ENCODE results near the gene ZNF217. TPM values are rescaled to one million over a fixed set of nuclear protein-coding genes. Genes with fewer than 3 reads are reported as not detected.
A peak's percentile ranks its signal among the peaks of the same experiment; 100 is the strongest.
"Not testable (repeated sequence)": the region's sequence is repeated elsewhere in the genome, so short reads cannot be mapped to it uniquely, and the experiment has no call there.

Gene ZNF217
- total RNA-seq, 2 donors from 2014 or later: 17.4 to 27.7 TPM

DNA sequence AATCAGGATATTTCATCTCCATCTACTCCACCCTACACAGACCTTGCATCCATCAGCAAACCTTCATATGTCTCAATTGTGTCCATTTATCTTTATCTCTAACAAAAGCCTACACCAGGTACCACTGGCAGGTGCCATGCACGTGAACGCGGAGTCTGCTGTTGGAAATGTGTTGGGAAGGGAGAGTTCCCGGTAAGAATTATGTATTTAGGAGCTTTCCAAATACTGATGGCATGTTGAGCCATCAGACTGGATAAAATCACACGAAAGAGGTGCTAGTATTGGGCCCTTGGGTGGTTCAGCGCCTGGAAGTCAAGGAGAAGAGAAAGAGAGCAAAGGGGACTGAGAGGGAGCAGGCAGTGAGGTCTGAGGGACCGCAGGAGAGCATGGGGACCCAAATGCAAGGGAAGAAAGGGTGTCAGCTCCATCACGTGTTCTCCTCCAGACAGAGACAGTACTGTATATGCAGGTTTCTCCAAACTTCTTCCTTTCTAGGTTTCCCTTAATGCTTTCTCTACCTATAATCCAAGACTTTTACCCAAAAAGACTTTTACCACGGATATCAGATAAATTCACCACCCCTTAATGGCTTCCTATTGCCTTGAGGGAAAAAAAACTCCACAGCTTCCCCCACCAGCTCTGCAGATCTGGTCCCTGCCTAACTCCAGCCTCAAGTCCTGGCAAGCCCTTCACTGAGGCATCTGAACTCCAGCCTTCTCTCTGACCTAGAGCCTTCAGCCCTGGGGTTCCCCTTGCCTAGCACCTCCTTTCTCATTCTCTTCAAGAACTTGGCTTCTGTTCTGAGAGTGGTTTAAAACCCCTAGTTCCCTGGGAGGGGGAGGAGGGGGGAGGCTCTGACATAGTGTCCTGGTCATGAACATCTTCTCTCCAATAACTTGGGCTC, 4.8 kb upstream of the ZNF217 start:
- intact Hi-C loops (cut with DNase I): no loop called here
- Histone ChIP-seq H3K27ac (peak overlapping the region in 1 of 4 donors; percentile 2), H3K9me3 (no peaks in the 10 kb centered on the region), H3K4me1 (peaks cover 18% of the 10 kb centered on the region), H3K36me3 (replicated peaks in 1 of 2; ENCODE audit: insufficient read depth in 1 of 2, low read depth in 2 of 2) (no peaks in the 10 kb centered on the region), H3K27me3 (no peaks in the 10 kb centered on the region), H3K4me3 (no peak overlapping the region)
- ATAC-seq (no peak), DNase-seq (peak in 1 of 4 donors; percentile 11)
- TF ChIP-seq, protein P1, sequence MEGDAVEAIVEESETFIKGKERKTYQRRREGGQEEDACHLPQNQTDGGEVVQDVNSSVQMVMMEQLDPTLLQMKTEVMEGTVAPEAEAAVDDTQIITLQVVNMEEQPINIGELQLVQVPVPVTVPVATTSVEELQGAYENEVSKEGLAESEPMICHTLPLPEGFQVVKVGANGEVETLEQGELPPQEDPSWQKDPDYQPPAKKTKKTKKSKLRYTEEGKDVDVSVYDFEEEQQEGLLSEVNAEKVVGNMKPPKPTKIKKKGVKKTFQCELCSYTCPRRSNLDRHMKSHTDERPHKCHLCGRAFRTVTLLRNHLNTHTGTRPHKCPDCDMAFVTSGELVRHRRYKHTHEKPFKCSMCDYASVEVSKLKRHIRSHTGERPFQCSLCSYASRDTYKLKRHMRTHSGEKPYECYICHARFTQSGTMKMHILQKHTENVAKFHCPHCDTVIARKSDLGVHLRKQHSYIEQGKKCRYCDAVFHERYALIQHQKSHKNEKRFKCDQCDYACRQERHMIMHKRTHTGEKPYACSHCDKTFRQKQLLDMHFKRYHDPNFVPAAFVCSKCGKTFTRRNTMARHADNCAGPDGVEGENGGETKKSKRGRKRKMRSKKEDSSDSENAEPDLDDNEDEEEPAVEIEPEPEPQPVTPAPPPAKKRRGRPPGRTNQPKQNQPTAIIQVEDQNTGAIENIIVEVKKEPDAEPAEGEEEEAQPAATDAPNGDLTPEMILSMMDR (IDR thresholded peaks at IDR 0.05): no peak
- no peak for TF ChIP-seq POLR2A (IDR thresholded peaks at IDR 0.05)
- 79 to 80% methylated on average over 9 of the region's 9 CpGs for WGBS, 2 donors

DNA sequence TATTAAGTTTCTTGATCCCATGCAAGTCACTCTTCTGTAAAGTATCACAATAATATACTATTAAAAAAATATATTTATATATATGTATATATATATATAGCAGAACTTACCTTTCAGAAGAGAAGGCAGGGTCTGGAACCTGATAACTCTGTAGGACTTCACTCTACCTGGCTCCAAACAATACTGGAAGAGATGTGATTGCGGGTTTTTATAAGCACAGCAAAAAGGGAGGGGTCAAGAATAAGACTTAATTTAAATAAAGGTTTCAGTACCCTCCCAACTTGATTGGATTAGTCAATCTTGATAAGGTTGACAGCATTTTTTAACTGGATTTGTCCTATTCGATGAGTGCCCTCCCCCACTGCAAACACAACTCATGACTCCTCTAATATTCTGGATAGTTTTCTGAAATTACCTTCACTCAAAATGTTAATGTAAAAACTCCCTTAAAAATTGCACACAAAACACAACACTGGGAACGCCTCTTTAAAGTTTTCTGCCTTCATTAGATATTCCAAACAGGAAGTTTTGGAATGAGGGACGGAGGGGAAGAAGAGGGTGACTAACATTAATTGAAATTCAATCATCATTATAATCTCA, 4.0 kb upstream of the ZNF217 start:
- H3K27ac ChIP-seq: peak overlapping the region in 3 of 4 donors; percentile 97 to 100 (median 99)
- WGBS, 2 donors: 54 to 57% methylated on average over 4 of the region's 4 CpGs
- no peak for ATAC-seq
- no peak overlapping the region for H3K4me3 ChIP-seq
- no peaks in the 10 kb centered on the region for H3K36me3 ChIP-seq (replicated peaks in 1 of 2; ENCODE audit: insufficient read depth in 1 of 2, low read depth in 2 of 2)
- no peaks in the 10 kb centered on the region for H3K27me3 ChIP-seq
- TF ChIP-seq, protein P1 (IDR thresholded peaks at IDR 0.05): no peak
- peak in 2 of 3 donors; percentile 16 to 17 for TF ChIP-seq POLR2A (IDR thresholded peaks at IDR 0.05)
- peak in 1 of 4 donors; percentile 2 for DNase-seq
- no peaks in the 10 kb centered on the region for H3K9me3 ChIP-seq
- peaks cover 18% of the 10 kb centered on the region for H3K4me1 ChIP-seq
- intact Hi-C loops (cut with DNase I): no loop called here

DNA sequence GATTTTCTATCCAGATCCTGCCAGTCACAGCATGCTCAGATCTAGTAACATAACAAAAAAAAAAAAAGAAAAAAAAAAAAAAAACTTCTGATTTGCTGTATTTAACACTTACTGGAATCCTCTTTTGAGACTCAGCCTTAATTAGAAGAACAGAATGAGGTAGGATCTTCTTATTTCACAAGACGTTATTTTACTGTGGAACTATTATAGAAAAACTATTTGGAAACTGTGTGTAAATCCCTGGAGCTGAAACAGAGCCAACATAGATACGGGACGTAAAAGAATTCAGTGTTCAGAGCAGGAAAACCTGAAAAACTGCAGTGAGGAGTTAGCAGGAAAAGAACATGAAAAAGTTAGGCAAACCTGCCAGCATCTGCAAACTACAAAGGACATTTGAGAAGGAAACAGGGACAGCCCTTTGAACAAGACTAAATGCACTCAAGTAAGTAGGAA, 3.4 kb upstream of the ZNF217 start:
- no peak overlapping the region for H3K4me3 ChIP-seq
- ATAC-seq (no peak), DNase-seq (peak in 2 of 4 donors; percentile 8 to 44)
- TF ChIP-seq, protein P1 (IDR thresholded peaks at IDR 0.05): no peak
- peak in 1 of 3 donors; percentile 0 for TF ChIP-seq POLR2A (IDR thresholded peaks at IDR 0.05)
- peaks cover 18% of the 10 kb centered on the region for H3K4me1 ChIP-seq
- WGBS, 2 donors: 7 to 10% methylated on average over 3 of the region's 3 CpGs
- no peaks in the 10 kb centered on the region for H3K27me3 ChIP-seq
- H3K27ac ChIP-seq: peak overlapping the region in 3 of 4 donors; percentile 97 to 100 (median 99)
- H3K9me3 ChIP-seq: no peaks in the 10 kb centered on the region
- H3K36me3 ChIP-seq (replicated peaks in 1 of 2; ENCODE audit: insufficient read depth in 1 of 2, low read depth in 2 of 2): no peaks in the 10 kb centered on the region
- intact Hi-C loops (cut with DNase I): no loop called here

DNA sequence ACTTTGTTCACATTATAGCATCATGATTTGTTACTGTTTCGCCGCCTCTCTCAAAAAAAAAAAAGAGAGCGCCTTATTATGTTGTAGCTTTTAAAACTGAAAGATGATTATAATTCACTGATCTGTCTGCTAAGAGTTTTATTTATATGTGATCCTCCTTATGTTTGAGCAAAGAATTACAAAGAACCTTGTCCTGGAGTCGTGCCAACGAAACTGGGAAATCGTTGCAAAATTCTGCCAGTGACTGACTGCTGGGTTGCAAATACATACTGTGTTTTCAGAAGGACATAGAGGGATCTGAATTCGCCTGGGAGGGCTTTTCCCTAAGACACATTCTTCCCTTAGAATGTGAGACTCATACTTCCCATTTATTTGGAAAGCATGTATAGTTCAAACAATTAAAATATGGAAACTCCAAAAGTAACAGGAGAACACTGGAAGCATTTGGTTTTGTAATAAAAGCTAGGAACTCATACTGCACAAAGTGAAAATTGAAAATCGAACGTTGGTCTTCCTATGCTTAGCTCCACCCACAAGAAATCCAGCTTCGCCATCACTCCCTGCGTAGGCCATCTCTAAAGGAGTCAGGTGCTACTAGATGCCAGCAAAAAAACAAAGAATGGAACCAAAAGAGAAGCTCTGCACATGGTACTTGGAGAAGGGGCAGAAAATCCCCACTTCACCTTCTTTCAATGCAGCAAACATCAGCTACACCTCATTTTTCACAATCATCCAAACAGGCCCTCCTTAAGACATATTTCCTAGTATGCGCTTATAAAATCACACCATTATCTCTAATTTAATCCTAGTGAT, 2.8 kb upstream of the ZNF217 start:
- Histone ChIP-seq H3K27ac (peak overlapping the region; percentile 42 to 100 (median 98)), H3K4me1 (peaks cover 18% of the 10 kb centered on the region)
- ATAC-seq; intact Hi-C loops (cut with DNase I); H3K36me3 ChIP-seq (replicated peaks in 1 of 2; ENCODE audit: insufficient read depth in 1 of 2, low read depth in 2 of 2); H3K27me3 ChIP-seq; H3K9me3 ChIP-seq; H3K4me3 ChIP-seq: not testable (repeated sequence)
- 21 to 22% methylated on average over 12 of the region's 12 CpGs for WGBS, 2 donors
- DNase-seq: peak in 1 of 4 donors; percentile 8

DNA sequence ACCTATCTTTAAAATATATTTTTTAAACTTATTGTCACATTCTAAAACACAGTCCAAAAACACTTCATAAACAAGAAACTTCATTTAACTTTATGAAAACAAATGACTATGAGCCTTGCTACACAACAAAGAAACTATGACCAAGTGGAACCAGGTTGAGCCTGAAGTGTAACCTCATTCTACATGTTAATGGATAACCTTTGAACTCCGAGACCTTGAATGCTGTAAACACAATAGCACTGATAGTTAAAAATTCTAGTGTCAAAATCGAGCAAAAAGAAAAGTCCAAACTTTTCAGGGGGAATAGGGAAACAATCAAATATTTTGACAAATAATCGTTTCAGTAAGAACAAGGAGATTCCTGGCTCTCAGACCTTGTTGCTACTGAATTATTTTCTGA, 2.1 kb upstream of the ZNF217 start:
- H3K36me3 ChIP-seq (replicated peaks in 1 of 2; ENCODE audit: insufficient read depth in 1 of 2, low read depth in 2 of 2); intact Hi-C loops (cut with DNase I); H3K4me3 ChIP-seq; H3K27me3 ChIP-seq; DNase-seq; H3K9me3 ChIP-seq; ATAC-seq: not testable (repeated sequence)
- Histone ChIP-seq H3K27ac (peak overlapping the region in 3 of 4 donors; percentile 97 to 100 (median 99)), H3K4me1 (peaks cover 19% of the 10 kb centered on the region)
- WGBS, 2 donors: 6 to 12% methylated on average over 3 of the region's 3 CpGs

All from body of pancreas (tissue), 4 donors.